Measurements from ENCODE around the gene SFT2D3. TPM values are rescaled to one million over a fixed set of nuclear protein-coding genes. Genes with fewer than 3 reads are reported as not detected.

Gene SFT2D3
- total RNA-seq, 1 experiment from 2014 or later = 8.7 TPM

- H3K9me3 ChIP-seq = no peaks in the 10 kb centered on the region
- peaks cover 48% of the 10 kb centered on the region for H3K36me3 ChIP-seq
- no peak overlapping the region for H3K4me3 ChIP-seq
- no peaks in the 10 kb centered on the region for H3K27me3 ChIP-seq
- DNase-seq = no peak
Observed at GRCh38 chr2:127713562-127713961, 12.3 kb downstream of the SFT2D3 start.

- DNase-seq = no peak
- Histone ChIP-seq H3K27me3 (no peaks in the 10 kb centered on the region), H3K36me3 (peaks cover 52% of the 10 kb centered on the region), H3K9me3 (no peaks in the 10 kb centered on the region), H3K4me3 (no peak overlapping the region)
Observed at GRCh38 chr2:127715778-127716449, 14.6 kb downstream of the SFT2D3 start.

GRCh38 chr2:127718271-127718670 lies 17.0 kb downstream of the SFT2D3 start:
- Histone ChIP-seq H3K27me3 (no peaks in the 10 kb centered on the region), H3K36me3 (peaks cover 72% of the 10 kb centered on the region), H3K4me3 (no peak overlapping the region), H3K9me3 (no peaks in the 10 kb centered on the region)
- DNase-seq = no peak

- DNase-seq = no peak
- Histone ChIP-seq H3K9me3 (no peaks in the 10 kb centered on the region), H3K36me3 (peaks cover 71% of the 10 kb centered on the region), H3K4me3 (no peak overlapping the region), H3K27me3 (no peaks in the 10 kb centered on the region)
Observed at GRCh38 chr2:127719301-127720218, 18.3 kb downstream of the SFT2D3 start.

GRCh38 chr2:127721311-127721977 lies 20.1 kb downstream of the SFT2D3 start:
- DNase-seq = no peak
- Histone ChIP-seq H3K9me3 (no peaks in the 10 kb centered on the region), H3K4me3 (no peak overlapping the region), H3K36me3 (peaks cover 75% of the 10 kb centered on the region), H3K27me3 (no peaks in the 10 kb centered on the region)

- peaks cover 70% of the 10 kb centered on the region for H3K36me3 ChIP-seq
- H3K4me3 ChIP-seq = no peak overlapping the region
- no peak for DNase-seq
- no peaks in the 10 kb centered on the region for H3K27me3 ChIP-seq
- no peaks in the 10 kb centered on the region for H3K9me3 ChIP-seq
Observed at GRCh38 chr2:127721978-127722355, 20.7 kb downstream of the SFT2D3 start.

GRCh38 chr2:127722807-127723206 lies 21.5 kb downstream of the SFT2D3 start:
- no peak for DNase-seq
- H3K9me3 ChIP-seq = no peaks in the 10 kb centered on the region
- no peak overlapping the region for H3K4me3 ChIP-seq
- peaks cover 69% of the 10 kb centered on the region for H3K36me3 ChIP-seq
- no peaks in the 10 kb centered on the region for H3K27me3 ChIP-seq

- Histone ChIP-seq H3K4me3 (no peak overlapping the region), H3K36me3 (peaks cover 46% of the 10 kb centered on the region), H3K9me3 (no peaks in the 10 kb centered on the region), H3K27me3 (no peaks in the 10 kb centered on the region)
- no peak for DNase-seq
Observed at GRCh38 chr2:127726158-127726880, 25.0 kb downstream of the SFT2D3 start.

- no peak overlapping the region for H3K4me3 ChIP-seq
- H3K9me3 ChIP-seq = no peaks in the 10 kb centered on the region
- DNase-seq = no peak
Observed at GRCh38 chr2:127733113-127733815, 32.0 kb downstream of the SFT2D3 start.

GRCh38 chr2:127733816-127734537 lies 32.7 kb downstream of the SFT2D3 start:
- Histone ChIP-seq H3K4me3 (no peak overlapping the region), H3K36me3 (peaks cover 22% of the 10 kb centered on the region), H3K27me3 (no peaks in the 10 kb centered on the region), H3K9me3 (no peaks in the 10 kb centered on the region)
- no peak for DNase-seq

More at GRCh38 chr2:127733113-127733815, 32.0 kb downstream of the SFT2D3 start:
- H3K27me3 ChIP-seq = no peaks in the 10 kb centered on the region
- peaks cover 21% of the 10 kb centered on the region for H3K36me3 ChIP-seq

GRCh38 chr2:127735044-127735443 lies 33.7 kb downstream of the SFT2D3 start:
- no peak for DNase-seq
- no peaks in the 10 kb centered on the region for H3K9me3 ChIP-seq
- no peak overlapping the region for H3K4me3 ChIP-seq
- H3K36me3 ChIP-seq = peaks cover 27% of the 10 kb centered on the region
- H3K27me3 ChIP-seq = no peaks in the 10 kb centered on the region

- Histone ChIP-seq H3K4me3 (no peak overlapping the region), H3K27me3 (no peaks in the 10 kb centered on the region), H3K9me3 (no peaks in the 10 kb centered on the region), H3K36me3 (peaks cover 32% of the 10 kb centered on the region)
- DNase-seq = no peak
Observed at GRCh38 chr2:127735537-127736399, 34.5 kb downstream of the SFT2D3 start.

GRCh38 chr2:127737892-127738291 lies 36.6 kb downstream of the SFT2D3 start:
- no peak for DNase-seq
- Histone ChIP-seq H3K27me3 (no peaks in the 10 kb centered on the region), H3K36me3 (peaks cover 34% of the 10 kb centered on the region), H3K4me3 (no peak overlapping the region), H3K9me3 (no peaks in the 10 kb centered on the region)

GRCh38 chr2:127739800-127740199 lies 38.5 kb downstream of the SFT2D3 start:
- Histone ChIP-seq H3K27me3 (no peaks in the 10 kb centered on the region), H3K36me3 (peaks cover 36% of the 10 kb centered on the region), H3K4me3 (no peak overlapping the region), H3K9me3 (no peaks in the 10 kb centered on the region)
- no peak for DNase-seq
